CD4-positive, alpha-beta memory T cell (primary cell): ENCODE results near the gene IER2. TPM values are rescaled to one million over a fixed set of nuclear protein-coding genes. Genes with fewer than 3 reads are reported as not detected.
"Not testable (repeated sequence)": the region's sequence is repeated elsewhere in the genome, so short reads cannot be mapped to it uniquely, and the experiment has no call there.

Experiments used
- CTCF ChIA-PET: fragments of 350-600 bp; sonication (Branson Sonifier 250); formaldehyde crosslinking; loops from one replicate; lab custom pipeline; 2021; ENCODE audit warnings: inconsistent platforms; ENCODE audit not compliant: partially characterized antibody; lab: Charles Lee
- POLR2A ChIA-PET: fragments of 350-600 bp; sonication (Branson Sonifier 250); formaldehyde crosslinking; loops from one replicate; lab custom pipeline; 2021; ENCODE audit not compliant: partially characterized antibody; lab: Charles Lee
- DNase-seq, 5 donors: peaks; one replicate each; pipeline versions ENCODE4 v3.0.0 to v3.0.0-alpha.2; 2020 to 2022; ENCODE audit warnings: mixed read lengths in 1 of 5
- H3K27ac ChIP-seq: one replicate; pipeline ENCODE4 v1.7.0; 2013; ENCODE audit warnings: low read depth, low read length
- H3K27me3 ChIP-seq: 2 replicates; pipeline ENCODE4 v1.7.0; 2013; ENCODE audit warnings: mild to moderate bottlenecking, low read length, moderate library complexity; ENCODE audit not compliant: insufficient read depth
- H3K36me3 ChIP-seq: 2 replicates; pipeline ENCODE4 v1.7.0; 2013; ENCODE audit warnings: mild to moderate bottlenecking, low read length, moderate library complexity; ENCODE audit not compliant: insufficient read depth
- H3K4me1 ChIP-seq: 2 replicates; pipeline ENCODE4 v1.7.0; 2013; ENCODE audit warnings: mild to moderate bottlenecking, low read length, moderate library complexity; ENCODE audit not compliant: insufficient read depth
- H3K4me3 ChIP-seq, 2 donors: one replicate each; pipeline ENCODE4 v1.7.0; 2013; ENCODE audit warnings: low read length in 2 of 2, mild to moderate bottlenecking in 1 of 2
- H3K9me3 ChIP-seq, 2 donors: one replicate each; pipeline ENCODE4 v1.7.0; 2013; ENCODE audit warnings: low read length in 2 of 2, control low read depth in 1 of 2; ENCODE audit not compliant: control insufficient read depth in 1 of 2
- H3K27ac Mint-ChIP-seq, 7 donors: one replicate each; pipeline ENCODE4 v1.8.0; 2020 to 2021; ENCODE audit warnings: mixed read lengths in 7 of 7, mild to moderate bottlenecking in 6 of 7, inconsistent platforms in 3 of 7, moderate library complexity in 3 of 7
- H3K27me3 Mint-ChIP-seq, 2 donors: one replicate each; pipeline ENCODE4 v1.8.0; 2020 to 2021; ENCODE audit warnings: mixed read lengths in 2 of 2
- H3K36me3 Mint-ChIP-seq, 2 donors: one replicate each; pipeline ENCODE4 v1.8.0; 2020 to 2021; ENCODE audit warnings: mixed read lengths in 2 of 2, inconsistent platforms in 1 of 2, mild to moderate bottlenecking in 1 of 2
- H3K4me1 Mint-ChIP-seq, 4 donors: one replicate each; pipeline ENCODE4 v1.8.0; 2020 to 2021; ENCODE audit warnings: mixed read lengths in 4 of 4, mild to moderate bottlenecking in 1 of 4
- H3K4me3 Mint-ChIP-seq, 8 donors: one replicate each; pipeline ENCODE4 v1.8.0; 2020 to 2021; ENCODE audit warnings: mixed read lengths in 8 of 8, mild to moderate bottlenecking in 7 of 8, moderate library complexity in 6 of 8, inconsistent platforms in 3 of 8
- H3K9me3 Mint-ChIP-seq, 8 donors: one replicate each; pipeline ENCODE4 v1.8.0; 2020 to 2021; ENCODE audit warnings: mixed read lengths in 8 of 8, mild to moderate bottlenecking in 5 of 8, inconsistent platforms in 3 of 8, moderate library complexity in 1 of 8
- intact Hi-C: fragments of 100-400 bp; cut with micrococcal nuclease; formaldehyde crosslinking; loops from one replicate; pipeline ENCODE4 v1.15.1; 2023
- polyA plus RNA-seq, 2 donors: library from polyadenylated mRNA; unstranded; fragments of 300-500 nt; fragmentation: Illumina TruSeq; gene quantifications; one replicate each; pipeline ENCODE4 v1.2.3, GENCODE V29; 2021
- total RNA-seq, 2 experiments: library from RNA; stranded (reverse); gene quantifications; one replicate each; pipeline ENCODE4 v1.2.3, GENCODE V29; 2021

IER2 gene
- total and polyA plus RNA-seq, 4 experiments from 2014 or later, result 148 to 446 (median 177) TPM

DNA sequence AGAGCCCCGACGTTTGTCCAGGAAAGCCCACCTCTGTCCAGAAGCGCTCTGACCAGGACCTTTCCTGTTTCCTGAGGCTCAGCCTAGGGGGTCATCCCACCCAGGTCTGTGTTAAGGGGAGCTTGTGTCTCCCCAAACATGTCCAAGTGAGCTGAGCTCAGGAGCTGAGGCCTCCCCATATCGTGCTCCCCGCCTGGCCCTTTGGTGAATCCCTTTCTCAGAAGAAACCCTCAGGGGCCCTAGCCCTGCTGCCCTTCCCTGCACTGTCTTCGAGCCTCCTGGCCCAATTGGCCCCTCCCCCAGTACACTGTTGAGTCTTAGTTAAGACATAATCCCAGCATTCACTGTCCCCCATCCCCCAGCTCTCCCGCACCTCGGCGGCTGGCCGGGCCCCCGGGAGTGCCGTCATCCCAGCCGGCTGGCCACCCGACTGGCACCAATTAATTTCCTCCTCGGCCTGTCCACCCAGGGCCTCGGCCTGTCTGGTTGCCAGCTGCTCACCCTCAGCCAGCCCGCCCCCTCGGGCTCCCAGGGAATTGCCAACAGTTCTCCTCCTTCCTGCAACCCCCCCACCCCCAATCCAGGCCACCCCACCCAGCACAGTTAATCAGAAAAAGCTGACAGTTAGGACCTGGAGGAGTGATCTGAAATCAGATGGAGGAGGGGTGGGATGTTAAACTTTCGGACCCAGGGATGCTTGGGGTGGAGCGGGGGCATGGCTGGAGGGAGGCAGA, 13.6 kb downstream of the IER2 start:
- H3K4me1 Mint-ChIP-seq, result peaks cover 40 to 85% (median 60%) of the 10 kb centered on the region in 4 donors
- peak overlapping the region; percentile 94 to 99 (median 97) for H3K27ac Mint-ChIP-seq
- no peaks in the 10 kb centered on the region for H3K27me3 Mint-ChIP-seq
- Histone ChIP-seq H3K27ac (peak overlapping the region; percentile 82), H3K9me3 (no peaks in the 10 kb centered on the region), H3K27me3 (no peaks in the 10 kb centered on the region), H3K36me3 (no peaks in the 10 kb centered on the region), H3K4me1 (peaks cover 97% of the 10 kb centered on the region), H3K4me3 (peak overlapping the region; percentile 6 to 58)
- peaks cover 0 to 2% of the 10 kb centered on the region in 2 donors for H3K36me3 Mint-ChIP-seq
- peak in 4 of 5 donors; percentile 33 to 61 (median 36) for DNase-seq
- H3K9me3 Mint-ChIP-seq, result no peaks in the 10 kb centered on the region
- CTCF ChIA-PET, result interaction anchor here (1.0 to 6.5 kb wide), 6 partner anchors 8 to 59 kb away, joined by 4 to 51 read pairs (median 10); partner anchors contain the start of genes IER2 and STX10
- intact Hi-C loops, result no loop called here
- peak overlapping the region; percentile 77 to 90 (median 84) for H3K4me3 Mint-ChIP-seq
- POLR2A ChIA-PET, result interaction anchor here (0.5 to 11.9 kb wide), 15 partner anchors 7 to 868 kb away, joined by 3 to 415 read pairs (median 11); partner anchors contain the start of genes IER2, IL27RA, NACC1 and STX10

GRCh38 chr19:13164343-13165161, 14.3 kb downstream of the IER2 start:
- no peaks in the 10 kb centered on the region for H3K36me3 ChIP-seq
- peak overlapping the region; percentile 6 to 52 for H3K4me3 ChIP-seq
- H3K4me1 ChIP-seq, result peaks cover 99% of the 10 kb centered on the region
- DNase-seq, result peak in 4 of 5 donors; percentile 28 to 74 (median 47)
- Mint-ChIP-seq H3K27me3 (no peaks in the 10 kb centered on the region), H3K4me1 (peaks cover 48 to 89% (median 65%) of the 10 kb centered on the region in 4 donors), H3K27ac (peak overlapping the region; percentile 92 to 99 (median 96)), H3K4me3 (peak overlapping the region; percentile 56 to 90 (median 77)), H3K36me3 (peaks cover 0 to 2% of the 10 kb centered on the region in 2 donors), H3K9me3 (no peaks in the 10 kb centered on the region)
- intact Hi-C loops, result no loop called here
- ChIA-PET POLR2A (interaction anchor here (0.7 to 11.9 kb wide), 15 partner anchors 8 to 867 kb away, joined by 3 to 415 read pairs (median 11); partner anchors contain the start of genes IER2, IL27RA, NACC1 and STX10), CTCF (interaction anchor here (1.0 to 6.5 kb wide), 6 partner anchors 9 to 60 kb away, joined by 4 to 51 read pairs (median 11); partner anchors contain the start of genes IER2 and STX10)
- no peaks in the 10 kb centered on the region for H3K27me3 ChIP-seq
- peak overlapping the region; percentile 82 for H3K27ac ChIP-seq
- H3K9me3 ChIP-seq, result no peaks in the 10 kb centered on the region

DNA sequence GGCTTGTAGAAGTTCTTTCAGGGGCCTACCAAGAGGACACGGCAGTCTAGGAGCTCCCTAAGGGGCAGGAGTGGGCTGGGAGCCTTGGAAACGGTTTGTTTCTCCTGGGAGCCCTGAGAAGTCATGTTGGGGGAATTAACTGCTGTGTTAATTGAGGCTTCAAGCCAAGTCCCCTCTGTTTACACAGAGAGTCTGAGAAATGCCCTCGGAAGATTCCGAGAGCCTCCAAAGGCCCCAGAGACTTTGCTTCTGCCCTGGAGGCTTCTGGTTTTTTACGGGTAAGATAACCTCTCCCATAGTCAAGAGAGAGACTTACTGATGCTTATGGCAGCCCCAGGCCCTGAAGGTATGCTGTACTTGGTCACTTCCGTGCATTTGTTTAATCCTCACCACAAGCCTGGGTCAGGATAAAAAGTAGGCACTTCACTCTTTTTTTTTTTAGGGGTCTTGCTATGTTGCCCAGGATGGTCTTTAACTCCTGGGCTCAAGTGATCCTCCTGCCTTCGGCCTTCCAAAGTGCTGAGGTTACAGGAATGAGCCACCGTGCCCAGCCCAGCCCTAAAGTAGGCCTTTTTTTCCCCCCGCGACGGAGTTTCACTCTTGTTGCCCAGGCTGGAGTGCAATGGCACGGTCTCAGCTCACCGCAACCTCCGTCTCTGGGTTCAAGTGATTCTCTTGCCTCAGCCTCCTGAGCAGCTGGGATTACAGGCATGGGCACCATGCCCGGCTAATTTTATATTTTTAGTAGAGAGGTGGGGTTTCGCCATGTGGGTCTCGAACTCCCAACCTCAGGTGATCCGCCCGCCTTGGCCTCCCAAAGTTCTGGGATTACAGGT, 15.2 kb downstream of the IER2 start:
- ChIA-PET POLR2A (interaction anchor here (1.0 to 11.9 kb wide), 10 partner anchors 8 to 60 kb away, joined by 3 to 415 read pairs (median 22); partner anchors contain the start of genes IER2, NACC1, STX10 and TRMT1), CTCF (interaction anchor here (1.5 to 6.5 kb wide), 5 partner anchors 10 to 61 kb away, joined by 4 to 51 read pairs (median 16); partner anchors contain the start of genes IER2 and STX10)
- Histone ChIP-seq H3K4me1 (peaks cover 99% of the 10 kb centered on the region), H3K9me3 (no peaks in the 10 kb centered on the region), H3K27me3 (no peaks in the 10 kb centered on the region), H3K27ac (peak overlapping the region; percentile 82), H3K36me3 (no peaks in the 10 kb centered on the region), H3K4me3 (peak overlapping the region in 1 of 2 donors; percentile 6)
- Mint-ChIP-seq H3K4me1 (peaks cover 52 to 92% (median 68%) of the 10 kb centered on the region in 4 donors), H3K27ac (peak overlapping the region; percentile 92 to 99 (median 96)), H3K36me3 (peaks cover 0 to 2% of the 10 kb centered on the region in 2 donors), H3K27me3 (no peaks in the 10 kb centered on the region), H3K9me3 (no peaks in the 10 kb centered on the region), H3K4me3 (peak overlapping the region in 7 of 8 donors; percentile 74 to 90 (median 77))
- no peak for DNase-seq
- intact Hi-C loops, result no loop called here

DNA sequence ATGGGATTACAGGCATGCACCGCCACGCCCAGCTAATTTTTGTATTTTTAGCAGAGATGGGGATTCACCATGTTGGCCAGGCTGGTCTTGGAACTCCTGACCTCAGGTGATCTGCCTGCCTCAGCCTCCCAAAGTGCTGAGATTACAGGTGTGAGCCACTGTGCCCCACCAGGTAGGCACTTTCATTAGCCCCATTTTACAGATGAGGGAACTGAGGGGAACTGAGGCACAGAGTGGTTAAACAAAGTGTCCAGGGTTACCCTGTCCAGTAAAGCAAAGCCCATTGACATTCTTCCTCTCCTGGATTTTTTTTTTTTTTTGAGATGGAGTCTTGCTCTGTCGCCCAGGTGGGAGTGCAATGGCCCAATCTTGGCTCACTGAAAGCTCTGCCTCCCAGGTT, 15.9 kb downstream of the IER2 start:
- H3K36me3 Mint-ChIP-seq, H3K36me3 ChIP-seq, H3K27me3 Mint-ChIP-seq, H3K9me3 Mint-ChIP-seq, H3K9me3 ChIP-seq, DNase-seq, H3K4me3 ChIP-seq, H3K27me3 ChIP-seq: not testable (repeated sequence)
- intact Hi-C loops, result loop anchor here (2.0 kb wide), 1 partner anchor 13 kb away; no protein-coding TSS in a partner anchor
- Mint-ChIP-seq H3K4me1 (peaks cover 52 to 93% (median 68%) of the 10 kb centered on the region in 4 donors), H3K4me3 (peak overlapping the region in 3 of 8 donors; percentile 8 to 84 (median 70)), H3K27ac (peak overlapping the region; percentile 17 to 99 (median 94))
- H3K27ac ChIP-seq, result peak overlapping the region; percentile 87
- CTCF ChIA-PET, result interaction anchor here (1.3 to 6.5 kb wide), 5 partner anchors 11 to 72 kb away, joined by 3 to 51 read pairs (median 21); no protein-coding TSS in a partner anchor
- peaks cover 99% of the 10 kb centered on the region for H3K4me1 ChIP-seq
- POLR2A ChIA-PET, result interaction anchor here (0.8 to 11.9 kb wide), 6 partner anchors 9 to 1588 kb away, joined by 3 to 415 read pairs (median 29); partner anchors contain the start of genes IER2, NACC1, STX10 and TRMT1

- POLR2A ChIA-PET, result interaction anchor here (0.6 to 11.9 kb wide), 11 partner anchors 10 to 618 kb away, joined by 3 to 415 read pairs (median 6); partner anchors contain the start of genes IER2 and STX10
- Mint-ChIP-seq H3K36me3 (peaks cover 4 to 6% of the 10 kb centered on the region in 2 donors), H3K27ac (peak overlapping the region; percentile 94 to 100 (median 99)), H3K9me3 (no peaks in the 10 kb centered on the region), H3K4me1 (peaks cover 50 to 93% (median 68%) of the 10 kb centered on the region in 4 donors), H3K4me3 (peak overlapping the region in 7 of 8 donors; percentile 66 to 98 (median 94)), H3K27me3 (no peaks in the 10 kb centered on the region)
- Histone ChIP-seq H3K4me1 (peaks cover 93% of the 10 kb centered on the region), H3K27me3 (no peaks in the 10 kb centered on the region), H3K36me3 (no peaks in the 10 kb centered on the region), H3K9me3 (no peaks in the 10 kb centered on the region), H3K4me3 (no peak overlapping the region), H3K27ac (peak overlapping the region; percentile 87)
- no peak for DNase-seq
- CTCF ChIA-PET, result interaction anchor here (0.8 to 4.0 kb wide), 10 partner anchors 11 to 204 kb away, joined by 3 to 21 read pairs (median 4); no protein-coding TSS in a partner anchor
- intact Hi-C loops, result no loop called here
These were observed 19.6 kb downstream of the IER2 start for GRCh38 chr19:13169769-13170168.

GRCh38 chr19:13171146-13171545, 20.9 kb downstream of the IER2 start:
- Histone ChIP-seq H3K27ac (peak overlapping the region; percentile 35), H3K36me3 (no peaks in the 10 kb centered on the region), H3K4me1 (peaks cover 79% of the 10 kb centered on the region), H3K9me3 (no peaks in the 10 kb centered on the region), H3K4me3 (no peak overlapping the region), H3K27me3 (no peaks in the 10 kb centered on the region)
- POLR2A ChIA-PET, result interaction anchor here (1.7 to 11.9 kb wide), 6 partner anchors 11 to 67 kb away, joined by 4 to 415 read pairs (median 14); partner anchors contain the start of genes IER2 and STX10
- CTCF ChIA-PET, result interaction anchor here (1.4 to 2.4 kb wide), 3 partner anchors 16 to 24 kb away, joined by 4 to 16 read pairs (median 12); no protein-coding TSS in a partner anchor
- intact Hi-C loops, result no loop called here
- no peaks in the 10 kb centered on the region for H3K9me3 Mint-ChIP-seq
- H3K36me3 Mint-ChIP-seq, result peaks cover 4 to 6% of the 10 kb centered on the region in 2 donors
- peak overlapping the region; percentile 46 to 88 (median 74) for H3K4me3 Mint-ChIP-seq
- DNase-seq, result no peak
- no peaks in the 10 kb centered on the region for H3K27me3 Mint-ChIP-seq
- H3K4me1 Mint-ChIP-seq, result peaks cover 43 to 83% (median 57%) of the 10 kb centered on the region in 4 donors
- peak overlapping the region; percentile 86 to 99 (median 97) for H3K27ac Mint-ChIP-seq
